ENCODE measurements around the gene DVL1. TPM values are rescaled to one million over a fixed set of nuclear protein-coding genes. Genes with fewer than 3 reads are reported as not detected.

Gene DVL1
- total and polyA plus RNA-seq, 10 of the 15 experiments (the other 5 are each of a cell fraction or from before 2014, with no cell fraction given), result 0.10 to 31.1 (median 4.6) TPM

DNA sequence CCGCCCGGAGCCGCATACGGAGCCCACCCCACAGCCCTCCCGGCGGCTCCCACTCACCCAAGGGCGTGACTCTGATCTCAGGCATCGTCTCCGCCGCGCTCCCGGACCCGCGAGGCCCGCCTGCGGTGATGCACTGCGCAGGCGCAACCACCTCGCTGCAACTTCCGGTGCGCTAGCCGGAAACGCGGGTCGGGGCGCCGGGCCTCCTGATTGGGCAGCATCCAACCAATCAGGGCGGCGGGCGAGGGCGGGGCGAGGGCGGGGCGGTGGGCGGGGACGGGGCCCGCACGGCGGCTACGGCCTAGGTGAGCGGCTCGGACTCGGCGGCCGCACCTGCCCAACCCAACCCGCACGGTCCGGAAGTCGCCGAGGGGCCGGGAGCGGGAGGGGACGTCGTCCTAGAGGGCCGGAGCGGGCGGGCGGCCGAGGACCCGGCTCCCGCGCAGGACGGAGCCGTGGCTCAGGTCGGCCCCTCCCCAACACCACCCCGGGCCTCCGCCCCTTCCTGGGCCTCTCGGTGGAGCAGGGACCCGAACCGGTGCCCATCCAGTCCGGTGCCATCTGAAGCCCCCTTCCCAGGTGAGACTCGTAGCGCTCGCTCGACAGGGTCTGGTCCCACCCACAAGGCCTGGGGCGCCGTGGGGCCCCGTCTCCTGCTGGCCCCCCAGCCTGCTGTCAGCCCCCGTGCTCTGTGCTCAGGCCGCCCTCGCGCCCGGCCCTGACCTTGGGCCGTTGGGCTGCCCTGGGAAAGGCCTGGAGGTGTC is 24.5 kb downstream of the DVL1 start, which contains the start of the genes CPTP and INTS11 (continued):
- peak; percentile 74; the same call in 1 of the 2 replicates for TF ChIP-seq POLR2AphosphoS5 (IDR thresholded peaks at IDR 0.05; ENCODE audit: low read length)
- 0 out of 2 replicates have a peak, but pooled peaks have one; percentile 27 for TF ChIP-seq CREB1 (IDR thresholded peaks at IDR 0.05; ENCODE audit: low read depth)
- peak; percentile 23 for TF ChIP-seq RUNX3 (IDR thresholded peaks at IDR 0.05; ENCODE audit: low read length)
- peak; percentile 11 for TF ChIP-seq FOS (IDR thresholded peaks at IDR 0.05; ENCODE audit: borderline replicate concordance, extremely low read depth, insufficient read length)
- peak in 1 of 2 experiments; percentile 57; a peak in 1 of 4 replicates for TF ChIP-seq BHLHE40 (IDR thresholded peaks at IDR 0.05; ENCODE audit: borderline replicate concordance in 1 of 2, low read depth in 2 of 2, low read length in 1 of 2)
- no peak for TF ChIP-seq PKNOX1 (IDR thresholded peaks at IDR 0.05)
- peak; percentile 46 for TF ChIP-seq HCFC1 (IDR thresholded peaks at IDR 0.05; ENCODE audit: low read length)
- no peak for TF ChIP-seq MYC (IDR thresholded peaks at IDR 0.05; ENCODE audit: insufficient read depth, insufficient read length, insufficient replicate concordance, low read length, severe bottlenecking)
- TF ChIP-seq ZZZ3 (IDR thresholded peaks at IDR 0.05; ENCODE audit: control insufficient read depth, insufficient read length, low read depth), result no peak
- peak; percentile 73 for TF ChIP-seq TAF1 (IDR thresholded peaks at IDR 0.05; ENCODE audit: borderline replicate concordance, low read depth, low read length)
- 0 out of 2 replicates have a peak, but pooled peaks have one; percentile 6 for TF ChIP-seq BACH1 (IDR thresholded peaks at IDR 0.05; ENCODE audit: borderline replicate concordance)
- 0 out of 2 replicates have a peak, but pooled peaks have one; percentile 18 for TF ChIP-seq SREBF2 (IDR thresholded peaks at IDR 0.05; ENCODE audit: low read length)
- TF ChIP-seq IKZF1 (conservative IDR thresholded peaks at IDR 0.05), result peak; percentile 41; the same call in 1 of the 2 replicates
- peak; percentile 83 for TF ChIP-seq NRF1 (conservative IDR thresholded peaks at IDR 0.05; ENCODE audit: low read depth, low read length)
- TF ChIP-seq PRDM15 (CRISPR knock-in tag; IDR thresholded peaks at IDR 0.05), result no peak
- TF ChIP-seq NFYB (IDR thresholded peaks at IDR 0.05; ENCODE audit: insufficient read depth, low read depth, low read length), result peak; percentile 83
- TF ChIP-seq, protein P1, sequence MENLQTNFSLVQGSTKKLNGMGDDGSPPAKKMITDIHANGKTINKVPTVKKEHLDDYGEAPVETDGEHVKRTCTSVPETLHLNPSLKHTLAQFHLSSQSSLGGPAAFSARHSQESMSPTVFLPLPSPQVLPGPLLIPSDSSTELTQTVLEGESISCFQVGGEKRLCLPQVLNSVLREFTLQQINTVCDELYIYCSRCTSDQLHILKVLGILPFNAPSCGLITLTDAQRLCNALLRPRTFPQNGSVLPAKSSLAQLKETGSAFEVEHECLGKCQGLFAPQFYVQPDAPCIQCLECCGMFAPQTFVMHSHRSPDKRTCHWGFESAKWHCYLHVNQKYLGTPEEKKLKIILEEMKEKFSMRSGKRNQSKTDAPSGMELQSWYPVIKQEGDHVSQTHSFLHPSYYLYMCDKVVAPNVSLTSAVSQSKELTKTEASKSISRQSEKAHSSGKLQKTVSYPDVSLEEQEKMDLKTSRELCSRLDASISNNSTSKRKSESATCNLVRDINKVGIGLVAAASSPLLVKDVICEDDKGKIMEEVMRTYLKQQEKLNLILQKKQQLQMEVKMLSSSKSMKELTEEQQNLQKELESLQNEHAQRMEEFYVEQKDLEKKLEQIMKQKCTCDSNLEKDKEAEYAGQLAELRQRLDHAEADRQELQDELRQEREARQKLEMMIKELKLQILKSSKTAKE (IDR thresholded peaks at IDR 0.05; ENCODE audit: low read depth, poor library complexity, severe bottlenecking), result no peak
